Stomach (tissue), 9 donors: ENCODE measurements around the gene ZSCAN30. TPM values are rescaled to one million over a fixed set of nuclear protein-coding genes. Genes with fewer than 3 reads are reported as not detected.

Source experiments
- DNase-seq, 2 donors: peaks; one replicate each; pipeline versions ENCODE4 v3.0.0 to v3.0.0-alpha.2; 2013 to 2019
- H3K27ac ChIP-seq, 5 donors: fragments of 200-600 bp in 4 of 5; sonication (generic) in 4 of 5; one replicate each; pipeline ENCODE4 v1.5.1; 2013 to 2019; ENCODE audit warnings: mild to moderate bottlenecking in 1 of 5, moderate library complexity in 1 of 5
- H3K27me3 ChIP-seq, 3 donors: fragments of 200-600 bp; sonication (generic); one replicate each; pipeline ENCODE4 v1.5.1; 2017 to 2019; ENCODE audit warnings: mixed run types in 1 of 3
- H3K36me3 ChIP-seq, 4 donors: fragments of 200-600 bp; sonication (generic); 1 replicate in 3 of 4; 2 replicates in 1 of 4; pipeline ENCODE4 v1.5.1; 2016 to 2019
- H3K4me1 ChIP-seq, 4 donors: fragments of 200-600 bp; sonication (generic); one replicate each; pipeline ENCODE4 v1.5.1; 2016 to 2019
- H3K4me3 ChIP-seq, 4 donors: fragments of 200-600 bp; sonication (generic) in 3 of 4; one replicate each; pipeline ENCODE4 v1.5.1; 2016 to 2019; ENCODE audit warnings: mild to moderate bottlenecking in 1 of 4
- H3K9me3 ChIP-seq, 4 donors: fragments of 200-600 bp; sonication (generic); one replicate each; pipeline ENCODE4 v1.5.1; 2016 to 2019
- CTCF ChIP-seq, 7 experiments: fragments of 450-650 bp in 4 of 7; fragments of 200-600 bp in 3 of 7; sonication (generic) in 3 of 7; IDR thresholded peaks; one replicate each; pipeline ENCODE4 v1.5.1; 2016 to 2019; ENCODE audit warnings: antibody characterized with exemption in 7 of 7, control low read depth in 2 of 7, mild to moderate bottlenecking in 1 of 7
- EP300 ChIP-seq: sonication (generic); formaldehyde crosslinking; IDR thresholded peaks from one replicate; pipeline ENCODE4 v1.6.1; 2017; ENCODE audit warnings: antibody characterized with exemption
- POLR2A ChIP-seq, 4 donors: fragments of 450-650 bp; IDR thresholded peaks; one replicate each; pipeline ENCODE4 v1.6.1; 2016; ENCODE audit warnings: antibody characterized with exemption in 4 of 4, control low read depth in 2 of 4, mild to moderate bottlenecking in 1 of 4, moderate library complexity in 1 of 4
- POLR2AphosphoS5 ChIP-seq, 3 donors: sonication (generic); formaldehyde crosslinking; IDR thresholded peaks; one replicate each; pipeline ENCODE4 v1.6.1; 2016; ENCODE audit warnings: antibody characterized with exemption in 3 of 3
- WGBS, 5 donors: extraction: QIAGEN DNeasy Blood & Tissue Kit in 3 of 5; methylation state at CpG; one replicate each; pipeline versions ENCODE4 v1.1.5 to v1.1.7; 2013 to 2018; 5-methylcytosine and 5-hydroxymethylcytosine counted together
- intact Hi-C: fragments of 100-400 bp; cut with DNase I; formaldehyde crosslinking; loops from one replicate; pipeline ENCODE4 v1.15.1; 2023; ENCODE audit warnings: low total_unique reads
- polyA plus RNA-seq, 3 donors: library from polyadenylated mRNA; stranded (reverse); fragments of 200-250 nt; gene quantifications; one replicate each; pipeline ENCODE4 v1.2.3, GENCODE V29; 2013
- total RNA-seq, 5 donors: library from RNA; depleted of rRNA; stranded (reverse); fragments of >200 nt; gene quantifications; one replicate each; pipeline versions ENCODE4 v1.1.0 to v1.2.3, GENCODE V29; 2014 to 2016
- donor health status: healthy with polysubstance abuse.
- donor health status: Bipolar disorder and iron deficiency.
- donor health status: healthy.

Gene ZSCAN30
- total and polyA plus RNA-seq, 8 donors: 3.7 to 22.0 (median 9.6) TPM

GRCh38 chr18:35240664-35241447 is 49.2 kb downstream of the ZSCAN30 start, which contains the start of gene ZNF397:
TSS of gene ZNF397 (plus strand) at chr18:35241034. CDS start at chr18:35242471, 1,437 bp downstream.
- peak within 1 kb of the TSS; percentile 95 to 98 (median 97) for H3K27ac ChIP-seq
- TF ChIP-seq POLR2A (IDR thresholded peaks at IDR 0.05): peak in 2 of 4 donors; percentile 94 to 95
- peak in 1 of 7 experiments; percentile 24 for TF ChIP-seq CTCF (IDR thresholded peaks at IDR 0.05)
- peak; percentile 14 for TF ChIP-seq EP300
- peak; percentile 97 to 99 (median 98) for TF ChIP-seq POLR2AphosphoS5 (IDR thresholded peaks at IDR 0.05)
- 0 to 1% (median 0%) methylated on average over 28 to 60 of the region's 60 CpGs for WGBS, 5 donors
- H3K4me1 ChIP-seq: peaks cover 7 to 26% (median 14%) of the 10 kb centered on the region in 4 donors
- peak; percentile 98 to 99 for DNase-seq
- peaks cover 34 to 36% (median 35%) of the 10 kb centered on the region in 4 donors for H3K36me3 ChIP-seq
- H3K27me3 ChIP-seq: no peaks in the 10 kb centered on the region
- peaks cover 0 to 13% (median 0%) of the 10 kb centered on the region in 4 donors for H3K9me3 ChIP-seq
- intact Hi-C loops: no loop called here
- H3K4me3 ChIP-seq: peak within 1 kb of the TSS; percentile 59 to 78 (median 68)

GRCh38 chr18:35239314-35239713 is 50.7 kb downstream of the ZSCAN30 start:
- H3K4me1 ChIP-seq: peaks cover 7 to 26% (median 14%) of the 10 kb centered on the region in 4 donors
- no peak overlapping the region for H3K4me3 ChIP-seq
- TF ChIP-seq EP300 (no peak), POLR2A (IDR thresholded peaks at IDR 0.05) (no peak), CTCF (IDR thresholded peaks at IDR 0.05) (no peak), POLR2AphosphoS5 (IDR thresholded peaks at IDR 0.05) (no peak)
- H3K9me3 ChIP-seq: no peaks in the 10 kb centered on the region
- WGBS, 5 donors: 86 to 97% (median 89%) methylated on average over 1 of the region's 1 CpG
- DNase-seq: no peak
- intact Hi-C loops: no loop called here
- peaks cover 18 to 21% (median 19%) of the 10 kb centered on the region in 4 donors for H3K36me3 ChIP-seq
- H3K27ac ChIP-seq: no peak overlapping the region
- no peaks in the 10 kb centered on the region for H3K27me3 ChIP-seq

GRCh38 chr18:35236571-35237363 is 53.3 kb downstream of the ZSCAN30 start:
- Histone ChIP-seq H3K9me3 (no peaks in the 10 kb centered on the region), H3K27me3 (no peaks in the 10 kb centered on the region), H3K27ac (no peak overlapping the region), H3K4me3 (no peak overlapping the region), H3K36me3 (no peaks in the 10 kb centered on the region), H3K4me1 (peaks cover 0 to 10% (median 6%) of the 10 kb centered on the region in 4 donors)
- TF ChIP-seq POLR2A (IDR thresholded peaks at IDR 0.05): no peak
- intact Hi-C loops: no loop called here
- 81 to 85% (median 85%) methylated on average over 1 of the region's 1 CpG for WGBS, 5 donors
- no peak for DNase-seq

- TF ChIP-seq CTCF (IDR thresholded peaks at IDR 0.05) (peak in 5 of 7 experiments; percentile 82 to 96 (median 90)), EP300 (no peak), POLR2AphosphoS5 (IDR thresholded peaks at IDR 0.05) (peak; percentile 29 to 73 (median 35)), POLR2A (IDR thresholded peaks at IDR 0.05) (no peak)
- Histone ChIP-seq H3K27me3 (no peaks in the 10 kb centered on the region), H3K36me3 (no peaks in the 10 kb centered on the region), H3K27ac (no peak overlapping the region), H3K9me3 (no peaks in the 10 kb centered on the region), H3K4me3 (no peak overlapping the region), H3K4me1 (peaks cover 0 to 5% (median 2%) of the 10 kb centered on the region in 4 donors)
- peak; percentile 86 to 94 for DNase-seq
- WGBS, 5 donors: 0 to 1% (median 1%) methylated on average over 6 of the region's 6 CpGs
- intact Hi-C loops: no loop called here
These were observed 59.0 kb downstream of the ZSCAN30 start for GRCh38 chr18:35231052-35231451.
